Activated CD4-positive, alpha-beta T cell treated with anti-CD3 and anti-CD28 coated beads for 36 hours (primary cell): Measurements from ENCODE around the gene BMP3. TPM values are rescaled to one million over a fixed set of nuclear protein-coding genes. Genes with fewer than 3 reads are reported as not detected.

Source experiments
- ATAC-seq: fragments of 200-7000 bp; cut with Tn5 transposase; one replicate; pipeline ENCODE4 v1.10.0; 2021; ENCODE audit warnings: mild to moderate bottlenecking, moderate library complexity
- CTCF ChIA-PET: fragments of 350-600 bp; sonication (Branson Sonifier 250); formaldehyde crosslinking; loops from one replicate; lab custom pipeline; 2021; ENCODE audit warnings: antibody characterized with exemption; lab: Charles Lee
- POLR2A ChIA-PET: fragments of 350-600 bp; sonication (Branson Sonifier 250); formaldehyde crosslinking; loops from one replicate; lab custom pipeline; 2021; ENCODE audit warnings: antibody characterized with exemption, inconsistent platforms; lab: Charles Lee
- DNase-seq: peaks from one replicate; pipeline ENCODE4 v3.0.0-alpha.2; 2020
- H3K27ac Mint-ChIP-seq: one replicate; pipeline ENCODE4 v1.8.0; 2021; ENCODE audit warnings: mixed read lengths
- H3K27me3 Mint-ChIP-seq: one replicate; pipeline ENCODE4 v1.8.0; 2021; ENCODE audit warnings: mixed read lengths
- H3K36me3 Mint-ChIP-seq: one replicate; pipeline ENCODE4 v1.8.0; 2021; ENCODE audit warnings: low read depth, mixed read lengths
- H3K4me1 Mint-ChIP-seq: one replicate; pipeline ENCODE4 v1.8.0; 2021; ENCODE audit warnings: mixed read lengths
- H3K4me3 Mint-ChIP-seq: one replicate; pipeline ENCODE4 v1.8.0; 2021; ENCODE audit warnings: mild to moderate bottlenecking, moderate library complexity, mixed read lengths
- H3K9me3 Mint-ChIP-seq: one replicate; pipeline ENCODE4 v1.8.0; 2021; ENCODE audit warnings: low read depth, mixed read lengths
- intact Hi-C, 2 experiments: fragments of 100-400 bp; cut with DNase I in 1 of 2; cut with micrococcal nuclease in 1 of 2; formaldehyde crosslinking; loops; one replicate each; pipeline versions ENCODE4 v1.14.2 to v1.15.1; 2022 to 2024; cut with DNase I, micrococcal nuclease
- total RNA-seq, 2 experiments: library from RNA; stranded (reverse); gene quantifications; one replicate each; pipeline ENCODE4 v1.2.3, GENCODE V29; 2021

Gene BMP3
- total RNA-seq, 2 experiments from 2014 or later: not detected

DNA sequence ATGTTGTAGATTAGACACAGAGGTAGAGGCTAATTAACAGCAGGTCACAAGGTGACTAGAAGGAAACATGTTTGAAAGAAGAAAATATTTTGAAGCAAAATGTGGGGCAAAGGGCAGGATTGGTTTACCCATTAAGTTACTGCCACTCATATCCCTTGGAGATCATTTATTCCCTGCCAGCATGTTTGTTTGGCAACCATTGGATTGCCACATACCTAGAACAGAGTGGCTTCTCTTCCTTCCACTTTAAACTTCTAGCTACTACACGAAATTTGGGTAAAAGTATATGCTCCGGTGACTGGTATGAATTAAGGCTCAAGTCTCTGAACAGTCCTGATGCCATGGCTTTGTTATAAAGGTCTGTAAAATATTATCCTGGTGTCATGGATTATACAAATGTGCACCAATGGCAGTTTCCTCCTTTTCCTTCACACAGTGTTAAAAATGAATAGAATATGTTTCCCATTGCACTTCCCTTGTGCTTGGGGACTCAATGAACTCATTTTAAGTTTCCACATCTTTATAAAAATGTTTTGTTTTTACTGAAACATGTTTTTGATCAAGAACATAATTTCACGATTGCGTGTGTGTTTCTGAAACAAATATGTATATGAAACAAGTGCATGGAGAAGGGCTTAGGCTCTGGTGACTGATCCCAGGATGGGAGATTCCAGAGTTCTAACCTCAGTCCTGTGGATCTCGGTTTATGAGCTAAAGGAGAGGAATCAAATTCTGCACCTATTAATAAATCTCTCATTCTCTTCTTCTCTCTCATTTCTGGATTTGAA is 12.3 kb downstream of the BMP3 start:
- DNase-seq: no peak
- Mint-ChIP-seq H3K27ac (no peak overlapping the region), H3K27me3 (peaks cover 26% of the 10 kb centered on the region), H3K9me3 (no peaks in the 10 kb centered on the region), H3K36me3 (no peaks in the 10 kb centered on the region), H3K4me3 (no peak overlapping the region), H3K4me1 (no peaks in the 10 kb centered on the region)
- CTCF ChIA-PET: interaction anchor here (1.2 to 1.6 kb wide), 2 partner anchors 10 to 26 kb away, joined by 3 to 4 read pairs; no protein-coding TSS in a partner anchor
- no peak for ATAC-seq
- POLR2A ChIA-PET: interaction anchor here (0.7 kb wide), 1 partner anchor 444 kb away, joined by 5 read pairs; no protein-coding TSS in a partner anchor
- intact Hi-C loops: loop anchor here in 1 of 2 experiments (5.0 kb wide), 1 partner anchor 680 kb away; no protein-coding TSS in a partner anchor

DNA sequence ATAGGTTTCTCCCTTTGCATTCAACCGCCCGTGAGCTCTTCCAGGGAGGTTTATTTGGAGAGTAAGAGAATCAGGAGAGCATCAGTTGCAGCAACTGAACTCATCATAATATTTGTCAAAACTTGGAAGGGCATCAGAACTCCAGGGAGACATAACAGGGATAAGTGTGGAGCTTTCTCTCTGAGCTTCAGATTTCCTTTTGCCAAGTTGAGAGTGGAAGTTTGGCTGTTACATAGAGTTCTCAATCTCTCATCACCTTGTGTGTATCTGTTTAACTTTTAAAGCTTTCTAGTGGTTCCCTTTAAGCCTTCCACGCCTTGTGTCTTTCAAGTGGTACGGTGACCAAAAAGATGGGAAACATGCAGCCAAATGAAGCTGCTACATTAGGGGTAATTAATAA is 18.8 kb downstream of the BMP3 start:
- no peak overlapping the region for H3K27ac Mint-ChIP-seq
- H3K27me3 Mint-ChIP-seq: peaks cover 24% of the 10 kb centered on the region
- intact Hi-C loops: no loop called here
- H3K36me3 Mint-ChIP-seq: no peaks in the 10 kb centered on the region
- H3K4me3 Mint-ChIP-seq: no peak overlapping the region
- no peaks in the 10 kb centered on the region for H3K9me3 Mint-ChIP-seq
- ChIA-PET CTCF (interaction anchor here (1.5 to 1.8 kb wide), 2 partner anchors 10 to 687 kb away, joined by 5 to 7 read pairs; no protein-coding TSS in a partner anchor), POLR2A (no interaction called here)
- no peak for DNase-seq
- ATAC-seq: no peak
- H3K4me1 Mint-ChIP-seq: no peaks in the 10 kb centered on the region

DNA sequence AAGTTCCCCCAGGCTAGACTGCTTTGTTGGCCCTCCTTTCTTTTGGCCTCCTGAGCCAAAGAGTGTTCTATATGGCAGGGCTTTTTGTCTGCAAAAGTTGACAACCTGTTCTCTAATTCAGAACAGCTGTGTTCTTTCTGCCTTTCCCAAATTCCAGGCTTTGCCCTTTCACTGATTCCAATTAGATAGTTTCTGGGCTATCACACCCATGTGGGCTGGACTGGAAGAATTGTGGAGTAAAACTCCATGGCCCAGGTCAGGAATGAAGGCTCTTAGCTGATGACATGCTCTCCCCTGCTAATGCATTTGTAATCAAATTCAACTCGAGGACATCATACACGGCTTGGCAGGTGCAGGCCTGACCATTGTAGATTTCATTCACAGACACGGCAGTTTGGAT is 19.4 kb downstream of the BMP3 start:
- DNase-seq (no peak), ATAC-seq (no peak)
- Mint-ChIP-seq H3K27me3 (peaks cover 22% of the 10 kb centered on the region), H3K4me1 (no peaks in the 10 kb centered on the region), H3K27ac (no peak overlapping the region), H3K36me3 (no peaks in the 10 kb centered on the region), H3K9me3 (no peaks in the 10 kb centered on the region), H3K4me3 (no peak overlapping the region)
- intact Hi-C loops: loop anchor here in 1 of 2 experiments (5.0 kb wide), 2 partner anchors 828 to 848 kb away; no protein-coding TSS in a partner anchor
- ChIA-PET CTCF (interaction anchor here (0.7 to 1.8 kb wide), 3 partner anchors 10 to 1716 kb away, joined by 3 to 7 read pairs (median 5); no protein-coding TSS in a partner anchor), POLR2A (no interaction called here)

DNA sequence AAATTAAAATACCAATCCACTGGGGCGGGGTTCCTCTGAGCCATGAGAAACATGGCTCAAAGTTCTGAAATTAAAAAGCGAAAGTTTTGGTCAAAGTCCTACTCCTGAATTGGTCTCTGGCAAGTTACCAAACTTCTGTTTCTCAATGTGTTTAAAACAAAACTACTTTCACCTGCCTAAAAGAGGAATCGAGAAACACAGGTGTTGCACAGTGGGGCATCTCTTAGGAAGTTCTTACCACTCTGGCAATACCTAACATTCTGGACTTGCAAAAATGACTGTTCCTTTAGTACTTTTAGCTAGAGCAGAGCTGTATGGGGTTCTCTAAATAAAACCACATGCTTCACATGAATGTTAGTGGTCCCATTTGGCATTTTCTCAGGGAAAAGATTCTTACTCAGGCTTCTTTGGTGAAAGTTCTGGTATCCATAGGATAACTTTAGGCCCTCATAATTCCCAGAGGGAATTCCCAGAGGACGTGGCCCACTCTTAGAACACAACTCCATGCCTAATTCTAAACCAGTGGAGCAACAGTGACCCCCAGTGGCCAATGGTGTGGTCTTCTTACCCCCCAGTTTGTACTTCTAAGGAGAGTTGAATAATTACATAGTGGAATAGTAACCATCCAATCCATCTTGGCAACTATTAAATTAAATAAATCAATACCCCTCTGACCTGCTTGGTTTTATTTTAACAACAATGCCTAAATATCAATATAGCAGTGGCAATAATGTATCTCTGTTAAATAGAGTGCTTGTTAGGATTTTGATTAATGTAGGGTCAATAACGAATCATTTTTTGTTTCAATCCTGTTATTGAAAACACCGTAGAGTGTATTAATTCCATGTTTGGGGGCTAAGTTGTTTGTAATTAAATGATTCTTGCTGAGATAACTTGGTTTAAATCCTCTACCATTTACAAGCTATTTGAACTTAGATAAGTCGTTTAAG is 21.9 kb downstream of the BMP3 start:
- DNase-seq: peak; percentile 64
- intact Hi-C loops: loop anchor here in 1 of 2 experiments (5.0 kb wide), 2 partner anchors 830 to 850 kb away; no protein-coding TSS in a partner anchor

DNA sequence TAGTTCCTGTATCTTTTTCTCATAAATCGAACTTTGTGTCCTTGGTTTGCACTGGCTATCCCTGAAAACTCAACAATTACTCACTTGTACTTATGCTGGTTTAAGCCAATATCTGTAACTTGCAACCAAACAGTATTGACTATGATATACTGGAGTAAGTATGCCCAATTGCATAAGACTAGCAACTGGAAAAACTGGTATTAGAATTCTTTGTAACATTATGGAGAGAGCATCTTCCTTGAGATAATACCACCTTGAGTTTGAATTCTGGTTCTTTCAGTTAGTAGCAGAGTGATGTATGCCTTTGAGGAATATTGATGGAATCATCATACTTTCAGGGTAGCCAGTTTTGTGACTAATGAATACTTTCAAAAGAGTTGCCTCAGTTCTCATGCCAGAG is 28.1 kb downstream of the BMP3 start:
- ChIA-PET CTCF (interaction anchor here (3.6 kb wide), 1 partner anchor 11 kb away, joined by 14 read pairs; no protein-coding TSS in a partner anchor), POLR2A (no interaction called here)
- DNase-seq: no peak
- no peaks in the 10 kb centered on the region for H3K36me3 Mint-ChIP-seq
- intact Hi-C loops: no loop called here
- no peak overlapping the region for H3K27ac Mint-ChIP-seq
- H3K4me3 Mint-ChIP-seq: no peak overlapping the region
- H3K27me3 Mint-ChIP-seq: peaks cover 20% of the 10 kb centered on the region
- no peaks in the 10 kb centered on the region for H3K4me1 Mint-ChIP-seq
- no peak for ATAC-seq
- H3K9me3 Mint-ChIP-seq: no peaks in the 10 kb centered on the region

More for the DNA sequence above, 21.9 kb downstream of the BMP3 start:
- Mint-ChIP-seq H3K4me1 (no peaks in the 10 kb centered on the region), H3K9me3 (no peaks in the 10 kb centered on the region), H3K27me3 (peaks cover 14% of the 10 kb centered on the region), H3K27ac (no peak overlapping the region), H3K4me3 (no peak overlapping the region), H3K36me3 (no peaks in the 10 kb centered on the region)
- ATAC-seq: no peak
- ChIA-PET POLR2A (no interaction called here), CTCF (interaction anchor here (1.0 to 1.6 kb wide), 6 partner anchors 12 to 1681 kb away, joined by 3 to 6 read pairs (median 4); no protein-coding TSS in a partner anchor)

DNA sequence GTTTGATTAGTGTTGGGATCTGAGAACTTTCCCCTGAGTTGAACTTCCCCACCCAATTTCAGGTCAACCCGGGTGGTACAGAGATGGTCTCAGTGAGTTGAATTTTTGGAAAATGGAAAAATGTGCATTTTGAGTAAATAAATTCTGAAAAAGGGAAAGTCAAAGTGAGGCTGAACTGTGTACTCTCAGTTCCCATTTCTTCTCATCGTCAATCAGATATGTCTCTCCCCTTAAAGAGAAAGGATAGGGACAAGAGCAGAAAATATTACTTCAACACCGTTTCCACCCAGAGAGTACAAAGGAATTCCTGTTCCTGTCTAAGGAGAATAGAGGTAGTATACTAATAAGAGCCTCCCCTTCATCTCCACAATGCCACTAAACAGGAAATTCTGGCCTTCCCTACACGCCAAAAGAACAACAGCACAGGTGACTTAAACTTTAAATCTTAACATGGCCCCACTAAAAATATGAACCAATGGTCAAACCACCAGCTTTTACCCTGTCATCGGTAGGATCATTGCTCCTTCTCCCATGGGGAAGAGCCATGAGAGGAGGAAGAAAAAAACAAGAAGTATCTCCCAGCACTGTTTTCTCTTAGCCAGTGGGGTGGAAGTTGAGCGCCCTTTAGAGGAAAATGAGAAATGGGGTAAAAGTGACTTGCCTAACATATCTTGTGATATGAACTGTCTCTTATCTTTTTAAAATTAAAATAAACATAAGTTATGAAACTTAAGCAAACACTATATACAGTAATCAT is 30.3 kb downstream of the BMP3 start:
- Mint-ChIP-seq H3K36me3 (no peaks in the 10 kb centered on the region), H3K4me3 (no peak overlapping the region), H3K4me1 (no peaks in the 10 kb centered on the region), H3K27me3 (peaks cover 21% of the 10 kb centered on the region), H3K27ac (no peak overlapping the region), H3K9me3 (no peaks in the 10 kb centered on the region)
- intact Hi-C loops: no loop called here
- DNase-seq (no peak), ATAC-seq (no peak)
- CTCF ChIA-PET: no interaction called here
- POLR2A ChIA-PET: no interaction called here

DNA sequence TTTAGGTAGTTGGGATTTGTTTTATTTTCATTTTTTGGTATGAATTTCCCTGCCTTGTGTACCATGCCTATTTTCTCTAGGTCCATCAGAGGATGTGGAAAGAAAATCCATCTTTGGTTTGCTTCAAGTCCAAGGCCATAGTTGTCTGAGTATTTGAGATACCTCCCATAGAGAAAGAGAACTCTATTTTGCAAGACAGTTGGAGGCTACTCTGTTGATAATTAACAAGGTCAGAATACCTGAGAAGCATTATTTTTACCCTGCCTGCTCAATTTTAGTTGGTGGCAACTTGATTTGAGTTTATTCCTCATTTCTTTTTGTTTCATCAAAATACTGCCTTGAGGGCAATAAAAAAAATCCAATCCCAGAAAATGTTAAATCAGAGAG is 30.8 kb downstream of the BMP3 start:
- Mint-ChIP-seq H3K9me3 (no peaks in the 10 kb centered on the region), H3K4me3 (no peak overlapping the region), H3K4me1 (no peaks in the 10 kb centered on the region), H3K27ac (no peak overlapping the region), H3K36me3 (no peaks in the 10 kb centered on the region), H3K27me3 (peaks cover 21% of the 10 kb centered on the region)
- no peak for ATAC-seq
- ChIA-PET POLR2A (no interaction called here), CTCF (no interaction called here)
- DNase-seq: no peak
- intact Hi-C loops: no loop called here

DNA sequence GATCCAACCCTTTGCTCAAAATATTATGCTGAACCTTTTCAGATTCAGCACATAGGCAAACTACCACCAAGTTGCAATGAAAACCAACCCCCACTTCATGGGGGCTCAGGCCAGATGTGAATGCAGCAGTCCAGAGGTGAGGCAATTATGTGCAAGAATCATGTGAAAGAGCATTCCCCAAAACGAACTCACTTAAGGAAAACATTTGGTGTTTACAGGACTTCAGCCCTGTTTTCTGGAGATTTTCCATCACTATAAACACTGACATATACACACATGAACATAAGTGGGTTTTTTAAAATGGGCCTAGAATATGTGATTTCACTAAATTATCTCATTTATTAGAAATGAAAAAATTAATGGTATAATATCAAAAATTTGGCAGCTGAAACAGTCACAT is 31.5 kb downstream of the BMP3 start:
- no peaks in the 10 kb centered on the region for H3K9me3 Mint-ChIP-seq
- no peak overlapping the region for H3K4me3 Mint-ChIP-seq
- DNase-seq (no peak), ATAC-seq (no peak)
- peaks cover 18% of the 10 kb centered on the region for H3K27me3 Mint-ChIP-seq
- no peaks in the 10 kb centered on the region for H3K4me1 Mint-ChIP-seq
- POLR2A ChIA-PET: no interaction called here
- CTCF ChIA-PET: interaction anchor here (1.5 kb wide), 1 partner anchor 290 kb away, joined by 3 read pairs; no protein-coding TSS in a partner anchor
- no peak overlapping the region for H3K27ac Mint-ChIP-seq
- intact Hi-C loops: no loop called here
- no peaks in the 10 kb centered on the region for H3K36me3 Mint-ChIP-seq

DNA sequence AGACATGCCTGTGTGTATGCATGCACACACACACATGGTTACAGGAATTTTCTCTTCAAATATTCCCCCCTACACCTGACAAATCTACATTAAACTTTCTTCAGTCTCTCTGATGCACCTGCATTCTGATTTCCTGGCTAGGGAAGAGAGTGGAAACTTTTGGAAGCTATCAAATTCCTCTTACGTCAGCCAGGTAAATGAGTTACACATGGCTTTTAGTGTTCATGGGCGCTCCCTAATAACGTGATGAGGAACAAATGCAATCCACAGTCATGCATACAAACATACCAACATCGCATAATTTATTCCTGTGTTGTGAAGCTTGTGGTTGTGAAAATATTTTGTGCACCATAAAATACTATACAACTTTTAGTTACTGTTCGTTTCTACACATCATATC is 34.9 kb downstream of the BMP3 start:
- intact Hi-C loops: loop anchor here in 1 of 2 experiments (5.0 kb wide), 1 partner anchor 197 kb away; no protein-coding TSS in a partner anchor
- ATAC-seq (no peak), DNase-seq (no peak)
- ChIA-PET POLR2A (no interaction called here), CTCF (interaction anchor here (0.7 to 1.9 kb wide), 3 partner anchors 32 to 287 kb away, joined by 3 to 6 read pairs (median 4); no protein-coding TSS in a partner anchor)
- H3K4me3 Mint-ChIP-seq: no peak overlapping the region
- H3K36me3 Mint-ChIP-seq: no peaks in the 10 kb centered on the region
- no peaks in the 10 kb centered on the region for H3K9me3 Mint-ChIP-seq
- H3K4me1 Mint-ChIP-seq: peaks cover 2% of the 10 kb centered on the region
- H3K27me3 Mint-ChIP-seq: peaks cover 10% of the 10 kb centered on the region
- H3K27ac Mint-ChIP-seq: no peak overlapping the region

DNA sequence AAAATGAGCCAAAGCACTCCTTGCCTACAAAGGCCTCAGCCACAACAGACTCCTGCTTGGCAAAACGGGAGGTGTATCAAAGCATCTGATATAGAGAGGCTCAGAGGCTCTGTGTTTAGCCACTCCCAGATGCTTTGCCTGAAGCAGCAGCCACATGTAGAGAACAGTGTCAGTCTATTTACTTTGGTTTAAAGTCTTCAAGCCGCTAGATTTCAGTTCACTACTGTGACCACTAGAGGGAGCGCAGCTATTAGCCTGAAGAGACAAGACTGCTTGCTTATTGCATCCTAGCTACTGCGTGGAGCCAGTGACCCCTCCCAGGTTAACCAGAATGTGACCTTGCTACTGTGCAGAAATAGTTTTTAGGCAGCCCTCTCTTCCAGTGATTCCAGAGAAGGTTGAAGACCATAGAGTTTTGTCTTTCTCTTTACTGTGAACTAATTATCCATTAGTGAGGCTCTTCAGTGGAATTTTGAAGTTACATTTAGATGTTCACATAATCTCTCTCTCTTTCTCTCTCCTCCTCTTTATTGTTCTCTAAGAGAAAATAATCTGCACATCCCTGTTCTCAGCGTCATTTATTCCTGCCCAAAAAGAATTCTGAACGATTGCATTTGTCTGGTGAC is 39.3 kb downstream of the BMP3 start:
- H3K4me3 Mint-ChIP-seq: no peak overlapping the region
- H3K27me3 Mint-ChIP-seq: peaks cover 10% of the 10 kb centered on the region
- ATAC-seq (peak; percentile 78), DNase-seq (peak; percentile 74)
- ChIA-PET CTCF (interaction anchor here (0.6 to 4.2 kb wide), 21 partner anchors 9 to 748 kb away, joined by 3 to 42 read pairs (median 4); no protein-coding TSS in a partner anchor), POLR2A (interaction anchor here (0.7 kb wide), 1 partner anchor 83 kb away, joined by 3 read pairs; no protein-coding TSS in a partner anchor)
- no peaks in the 10 kb centered on the region for H3K9me3 Mint-ChIP-seq
- intact Hi-C loops: loop anchor here (1.0 to 5.0 kb wide), 3 partner anchors 191 to 281 kb away; no protein-coding TSS in a partner anchor
- no peaks in the 10 kb centered on the region for H3K36me3 Mint-ChIP-seq
- H3K4me1 Mint-ChIP-seq: peaks cover 2% of the 10 kb centered on the region
- no peak overlapping the region for H3K27ac Mint-ChIP-seq
